Dermis microvascular lymphatic vessel endothelial cell (primary cell): ENCODE data around the gene STXBP6. TPM values are rescaled to one million over a fixed set of nuclear protein-coding genes. Genes with fewer than 3 reads are reported as not detected.

Source experiments
- DNase-seq, 2 donors: peaks; one replicate each; pipeline versions ENCODE4 v3.0.0 to v3.0.0-alpha.2; 2010; ENCODE audit warnings: low read depth in 2 of 2
- total RNA-seq: library from RNA; depleted of rRNA; stranded (reverse); fragments of >200 nt; gene quantifications from 2 replicates; pipeline ENCODE4 v1.2.1, GENCODE V29; 2014

STXBP6 gene
- total RNA-seq, 1 donor from 2014 or later: 4.5 TPM

DNA sequence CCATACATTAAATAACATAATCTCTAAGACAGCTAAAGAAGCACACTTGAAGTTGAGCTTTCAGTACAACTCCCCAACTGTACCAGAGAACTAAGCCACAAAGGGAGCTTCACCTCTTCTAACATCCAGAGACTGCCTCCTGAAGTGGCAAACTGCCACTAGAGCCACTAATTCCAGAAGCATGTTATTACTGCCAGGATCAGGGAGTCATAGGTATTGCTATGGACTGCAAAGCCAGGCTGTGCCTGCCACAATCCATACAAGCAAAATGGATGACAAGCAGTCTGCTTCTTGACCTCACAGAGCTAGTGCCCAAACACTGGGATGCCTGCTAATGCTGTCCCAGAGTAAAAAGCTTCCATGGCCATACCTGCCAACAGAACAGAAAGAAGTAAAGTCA is 160.1 kb downstream of the STXBP6 start:
- DNase-seq: no peak

DNA sequence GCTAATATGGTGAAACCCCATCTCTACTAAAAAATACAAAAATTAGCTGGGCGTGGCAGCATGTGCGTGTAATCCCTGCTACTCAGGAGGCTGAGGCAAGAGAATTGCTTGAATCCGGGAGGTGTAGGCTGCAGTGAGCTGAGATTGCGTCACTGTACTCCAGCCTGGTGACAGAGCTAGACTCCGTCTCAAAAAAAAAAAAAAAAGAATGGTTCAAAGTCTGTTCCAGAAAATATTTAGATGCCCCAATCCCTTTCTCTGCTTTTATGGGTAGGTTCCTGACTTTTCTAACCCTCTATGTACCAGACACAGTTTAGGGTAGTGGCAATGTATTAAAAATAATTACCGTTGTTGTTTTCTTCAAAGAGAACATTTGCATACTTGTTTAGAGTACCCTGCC is 161.4 kb downstream of the STXBP6 start:
- DNase-seq: no peak

DNA sequence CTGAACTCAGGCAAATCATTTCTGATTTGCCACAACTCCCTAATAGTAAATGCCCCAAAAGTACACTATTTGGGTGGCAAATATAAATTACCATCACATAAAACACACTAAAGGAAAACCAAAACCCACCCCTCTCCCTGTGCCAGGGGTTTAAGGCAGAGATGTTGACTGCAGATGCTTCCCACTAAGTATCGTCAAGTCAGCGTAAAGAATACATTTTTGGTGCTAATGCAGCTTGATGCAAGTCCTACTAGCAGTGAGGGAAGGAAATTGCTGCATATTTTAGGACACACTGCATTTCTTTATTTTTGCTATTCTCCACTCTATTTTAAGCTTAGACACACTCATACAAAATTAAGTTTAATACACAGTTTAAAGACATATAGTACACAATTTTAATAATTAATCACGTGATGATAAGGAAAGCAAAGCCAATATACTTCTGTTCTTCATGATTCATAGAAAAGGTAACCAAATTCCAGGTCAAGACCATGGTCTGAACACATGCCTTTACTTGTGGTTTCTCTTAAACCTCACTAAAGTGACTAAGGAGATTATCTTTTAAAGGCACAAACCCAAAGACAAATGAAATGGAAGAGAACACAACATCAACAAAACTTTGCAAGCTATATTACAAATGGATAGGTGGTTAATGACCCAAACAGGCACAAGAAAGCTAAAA is 162.2 kb downstream of the STXBP6 start:
- DNase-seq: no peak

DNA sequence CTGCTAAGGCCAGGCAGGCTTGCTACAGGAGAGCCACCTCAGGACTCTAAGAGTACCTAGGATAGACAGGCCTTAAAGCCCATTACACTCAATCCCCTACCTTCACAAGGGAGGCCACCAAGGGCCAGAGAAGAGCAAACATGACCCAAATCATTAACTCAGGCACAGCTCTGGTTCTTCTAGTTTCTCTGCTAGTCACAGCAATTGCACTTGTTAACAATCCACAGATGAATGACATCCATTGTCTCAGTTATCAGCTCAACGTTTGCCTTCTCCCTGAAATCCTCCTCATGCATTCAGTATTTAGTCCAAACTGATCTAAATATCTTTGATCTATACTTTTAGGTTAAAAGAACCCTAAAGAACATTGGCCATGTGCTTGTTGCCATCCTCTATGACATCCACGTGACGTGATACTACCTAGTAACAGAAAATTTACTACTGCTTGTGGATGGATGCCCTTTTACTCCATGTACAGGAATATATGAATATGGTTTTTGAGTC is 164.5 kb downstream of the STXBP6 start:
- no peak for DNase-seq

DNA sequence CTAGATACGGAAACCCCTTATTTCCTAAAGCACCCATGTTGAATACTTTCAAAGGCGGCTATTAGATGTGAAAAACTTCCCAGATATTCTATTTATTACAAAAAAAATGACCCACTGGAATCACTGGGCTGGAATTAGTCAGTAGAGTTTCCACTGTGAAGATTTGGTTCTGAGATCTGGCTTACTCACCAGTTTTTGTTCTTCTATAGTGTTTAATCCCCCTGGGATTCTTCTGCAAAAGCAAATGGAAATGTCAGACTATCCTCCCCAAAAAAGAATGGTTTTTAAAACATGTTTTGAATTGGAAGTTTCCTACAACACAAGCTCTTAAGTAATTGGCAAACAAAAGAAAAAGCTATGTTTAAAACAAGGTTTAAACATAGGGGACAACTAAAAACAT is 166.4 kb downstream of the STXBP6 start:
- DNase-seq: no peak

DNA sequence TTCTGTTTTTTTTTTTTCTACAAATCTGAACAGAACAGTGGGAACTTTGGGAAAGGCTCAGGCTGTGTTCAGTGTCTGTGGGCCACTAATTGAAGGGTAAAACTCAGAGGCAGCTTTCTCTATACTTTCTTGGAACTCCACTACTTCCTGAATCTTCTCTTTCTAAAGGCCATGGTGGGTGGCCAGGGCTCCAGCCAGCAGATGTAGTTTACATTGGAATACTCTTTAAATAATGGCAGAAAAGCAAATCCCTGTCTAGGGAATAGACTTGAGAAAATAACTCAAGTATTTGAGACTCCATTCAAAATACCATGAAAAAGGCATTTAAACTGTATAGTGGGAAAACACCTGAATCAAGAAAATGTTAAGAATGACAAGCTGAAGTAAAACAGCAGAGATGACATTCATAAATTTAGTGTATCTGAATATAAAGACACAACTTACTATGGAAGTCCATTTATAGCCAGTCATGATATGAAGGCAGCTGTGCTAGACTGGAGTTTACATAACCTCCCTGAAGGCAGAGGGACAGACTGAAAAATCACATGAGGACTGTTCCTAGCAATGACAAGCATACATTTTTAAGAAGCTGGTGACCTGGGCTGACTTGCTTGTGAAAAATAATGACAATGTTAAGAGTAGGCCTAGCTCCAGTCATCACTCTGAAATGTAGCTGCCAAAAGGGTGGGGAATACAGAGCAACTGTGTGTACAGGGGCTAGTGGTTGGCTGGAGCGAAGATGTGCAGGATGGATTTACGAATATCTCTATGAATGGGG is 168.6 kb downstream of the STXBP6 start:
- no peak for DNase-seq

DNA sequence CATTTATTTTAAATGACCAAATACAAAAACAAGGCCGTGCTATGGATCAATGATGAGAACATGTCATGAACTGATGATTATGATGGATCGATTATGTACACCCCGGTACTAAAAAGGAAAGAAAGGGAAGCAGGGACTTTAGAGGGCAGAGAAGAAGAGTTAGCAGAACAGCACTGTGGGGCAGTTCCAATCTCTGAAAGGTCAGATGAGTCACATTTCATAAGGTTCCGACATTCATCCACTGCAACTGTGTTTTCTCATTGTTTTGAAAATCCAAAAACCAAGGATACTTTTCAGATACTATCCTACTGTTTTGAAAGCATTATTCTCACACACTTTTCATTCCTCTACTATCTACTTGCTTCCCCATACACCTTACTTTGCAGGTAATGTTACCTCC is 169.3 kb downstream of the STXBP6 start:
- DNase-seq: no peak

DNA sequence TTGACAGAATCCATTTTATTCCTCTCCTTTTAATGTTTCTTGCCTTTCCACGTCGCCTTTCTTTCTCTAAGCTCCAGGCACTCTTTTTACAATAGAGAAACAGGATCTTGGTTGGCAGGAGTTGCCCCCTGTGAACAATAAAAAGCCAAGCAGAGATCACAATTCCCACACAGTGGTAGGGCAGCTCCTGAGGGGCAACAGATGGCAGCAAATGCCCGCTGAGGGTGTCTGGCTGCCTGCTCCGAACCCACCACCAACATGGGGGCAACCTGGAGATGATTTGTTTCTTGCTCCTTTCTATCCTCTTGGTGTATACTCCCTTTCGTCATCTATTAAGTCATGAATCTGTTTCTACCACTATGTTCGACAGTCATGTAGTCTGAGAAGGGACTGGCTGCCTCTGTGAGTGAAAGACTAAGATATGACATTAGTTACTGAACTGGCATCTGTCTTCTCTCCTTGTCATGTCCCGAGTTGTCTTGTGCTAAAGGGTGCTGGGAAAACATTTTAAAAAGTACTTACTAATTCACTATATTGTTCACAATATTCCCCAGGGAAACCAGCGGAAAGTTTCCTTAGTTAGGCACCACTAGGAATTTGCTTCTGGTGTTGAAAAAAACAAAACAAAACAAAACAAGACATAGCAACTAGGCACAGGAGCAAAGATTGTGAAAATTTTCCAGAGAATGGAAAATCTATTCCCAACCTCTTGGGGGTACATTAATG is 170.1 kb downstream of the STXBP6 start:
- peak in 1 of 2 donors; percentile 41 for DNase-seq

DNA sequence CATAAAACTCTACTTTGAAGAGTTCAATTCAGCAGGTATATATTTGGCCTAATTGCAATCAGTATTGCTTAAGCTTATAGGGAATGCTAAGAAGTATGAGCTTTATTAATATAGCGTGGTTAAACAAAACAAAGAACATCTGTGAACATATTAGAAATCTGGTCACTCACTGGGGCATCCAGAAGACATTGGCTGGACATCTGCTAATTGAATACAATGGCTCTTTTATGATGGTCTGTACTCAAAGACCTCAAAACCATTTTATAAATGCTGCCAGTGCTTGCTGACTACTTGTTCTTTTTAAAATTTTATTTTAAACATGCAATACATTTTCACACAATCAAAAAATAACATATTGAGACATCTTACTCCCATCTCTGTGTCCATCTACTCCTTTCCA is 173.0 kb downstream of the STXBP6 start:
- no peak for DNase-seq

DNA sequence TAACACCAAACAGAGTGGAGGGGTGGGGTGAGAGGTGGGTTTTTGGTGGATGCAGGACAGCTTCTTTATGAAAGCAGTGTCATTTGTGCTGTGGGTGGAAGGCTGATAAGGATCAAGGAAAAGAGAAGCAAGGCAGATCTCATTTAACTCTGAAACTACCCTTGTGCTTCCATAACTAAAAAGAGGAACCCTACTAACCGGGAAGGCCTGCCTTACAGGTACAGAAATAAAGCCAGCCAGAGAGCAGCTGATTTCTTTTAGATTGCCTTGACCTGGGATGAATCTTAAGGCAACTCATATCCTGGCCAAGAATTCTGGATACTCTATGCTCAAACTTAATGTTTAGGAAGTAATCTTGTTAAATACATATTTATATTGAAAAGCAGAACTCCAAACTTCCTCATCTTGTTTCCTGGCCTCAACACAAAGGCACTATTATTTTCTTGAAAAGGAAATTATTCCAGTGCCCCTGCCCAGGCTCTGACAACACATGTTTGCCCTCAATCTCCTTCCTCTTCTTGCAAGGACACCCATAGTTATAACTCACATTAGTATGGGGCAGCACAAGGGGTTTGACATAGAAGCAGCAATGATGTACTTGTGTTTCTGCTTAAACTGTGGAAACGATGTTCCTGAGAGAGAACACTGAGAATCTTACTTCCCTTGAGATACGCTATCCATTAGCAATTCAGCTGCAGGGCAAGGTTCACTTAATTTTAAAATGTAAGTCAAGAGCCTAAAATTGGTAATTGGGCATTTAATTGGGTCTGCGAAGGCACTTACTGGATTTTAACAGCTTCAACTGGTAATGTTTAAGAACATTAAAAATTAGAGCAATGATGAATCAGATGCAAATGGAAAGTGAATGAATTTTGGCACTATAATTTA is 173.7 kb downstream of the STXBP6 start:
- no peak for DNase-seq

DNA sequence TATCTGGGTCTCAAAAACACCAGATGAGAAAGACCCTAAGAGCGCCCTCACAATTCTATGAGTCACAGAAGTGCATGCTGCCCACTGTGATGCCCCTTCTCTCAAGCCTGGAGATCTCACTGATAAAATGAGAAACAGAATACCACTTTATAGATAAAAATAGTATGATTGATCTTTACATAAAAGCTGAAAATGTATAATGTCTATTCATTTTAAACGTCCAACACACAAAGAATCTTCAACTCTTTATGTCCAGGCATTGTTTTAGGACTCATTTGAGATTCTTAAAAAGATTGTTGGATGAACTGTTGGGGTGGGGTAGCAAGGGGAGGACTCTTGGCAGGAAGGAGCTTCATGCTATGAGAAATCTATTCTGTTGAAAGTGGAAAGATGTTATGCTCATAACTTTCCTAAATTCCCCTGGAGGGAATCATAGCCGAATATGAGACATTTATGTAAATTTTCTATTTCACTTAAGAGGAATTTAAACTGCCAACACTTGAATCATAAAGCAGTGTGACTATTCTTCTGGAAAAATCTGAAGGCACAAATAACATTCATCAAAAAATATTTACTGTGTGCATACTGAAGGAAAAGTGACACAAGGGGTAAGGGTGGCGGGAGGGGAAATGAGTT is 174.6 kb downstream of the STXBP6 start:
- no peak for DNase-seq

DNA sequence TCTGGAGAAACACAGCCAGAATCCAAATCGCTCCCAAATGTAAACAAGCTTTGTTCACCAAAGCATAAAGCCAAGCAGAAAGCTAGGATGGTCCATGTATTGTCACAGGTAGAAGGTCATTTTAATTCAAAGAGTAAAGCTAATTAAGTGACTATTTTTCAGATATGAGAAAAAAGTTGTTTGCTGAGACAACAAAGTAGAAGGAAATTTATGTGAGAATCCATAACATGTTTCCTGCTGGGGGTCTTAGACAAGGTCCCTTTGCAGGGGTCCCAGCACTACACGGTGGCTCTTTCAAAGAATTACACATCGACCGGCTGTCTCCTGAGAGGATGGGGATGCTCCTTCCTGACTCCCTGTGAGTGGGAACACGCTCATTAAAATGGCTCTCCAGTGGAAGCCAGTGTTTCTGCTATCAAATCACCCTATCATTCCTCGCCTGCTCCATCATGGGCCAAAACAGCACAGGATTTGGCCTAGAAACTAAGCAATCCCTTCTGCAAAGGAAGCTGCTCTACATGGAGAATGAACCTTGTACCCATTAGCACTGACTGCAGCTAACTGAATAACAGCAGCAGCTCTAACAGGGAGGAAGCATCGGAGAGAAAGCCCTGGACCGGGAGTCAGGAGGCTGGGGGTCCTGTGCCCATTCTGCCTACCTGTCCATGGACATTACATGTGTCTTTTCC is 175.3 kb downstream of the STXBP6 start:
- DNase-seq: no peak

DNA sequence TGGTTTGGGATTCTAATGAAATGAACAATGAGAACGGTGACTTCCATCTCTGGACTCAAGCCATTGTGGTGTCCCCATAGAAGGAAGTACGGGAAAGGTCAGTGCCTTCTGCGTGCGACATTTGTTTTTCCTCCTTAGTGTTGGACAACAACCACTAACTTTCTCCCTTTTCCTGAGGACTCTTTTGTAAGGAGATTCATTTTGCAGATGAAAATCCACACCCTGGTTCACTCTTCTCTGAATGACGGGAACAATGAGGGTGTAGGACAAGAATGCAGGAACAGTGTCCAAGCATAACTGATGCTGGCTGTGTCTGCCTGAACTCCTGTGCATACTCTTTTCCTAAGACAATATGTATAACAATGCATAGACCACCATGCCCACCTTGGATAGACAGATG is 176.4 kb downstream of the STXBP6 start:
- DNase-seq: no peak

DNA sequence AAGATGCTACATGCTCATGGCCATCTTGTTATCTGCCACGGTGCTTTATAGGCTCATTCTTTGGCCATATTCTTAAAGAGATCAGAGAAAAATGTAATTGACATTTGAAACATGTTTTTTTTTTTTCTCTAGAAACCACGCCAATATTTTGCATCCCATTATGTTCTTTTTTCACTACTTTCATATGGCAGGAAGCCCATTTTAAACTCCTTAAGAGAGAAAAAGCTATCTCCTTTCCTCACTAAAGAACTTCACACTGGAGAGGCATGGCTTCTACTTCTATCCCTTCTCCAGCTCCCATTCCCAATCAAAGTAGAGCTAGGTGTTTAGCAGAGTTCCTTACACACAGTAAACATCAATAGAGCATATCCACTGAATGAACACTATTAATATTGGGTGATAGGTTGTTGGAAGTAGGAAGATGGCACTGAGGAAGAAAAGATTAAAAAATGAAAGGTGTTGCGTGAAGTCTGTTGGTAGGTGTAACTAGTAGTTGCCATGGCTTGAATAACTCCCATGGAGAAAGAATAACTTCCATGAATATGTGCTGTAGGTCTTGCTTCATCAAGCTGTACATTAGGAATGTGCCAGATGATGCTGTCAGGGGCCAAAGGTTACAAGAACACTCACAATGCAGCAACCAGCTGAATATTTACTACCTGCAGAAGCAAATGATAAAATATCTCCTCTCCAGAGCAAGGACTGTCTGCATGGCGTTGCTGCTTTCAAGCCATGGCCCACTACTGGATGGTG is 178.8 kb downstream of the STXBP6 start:
- DNase-seq: no peak

DNA sequence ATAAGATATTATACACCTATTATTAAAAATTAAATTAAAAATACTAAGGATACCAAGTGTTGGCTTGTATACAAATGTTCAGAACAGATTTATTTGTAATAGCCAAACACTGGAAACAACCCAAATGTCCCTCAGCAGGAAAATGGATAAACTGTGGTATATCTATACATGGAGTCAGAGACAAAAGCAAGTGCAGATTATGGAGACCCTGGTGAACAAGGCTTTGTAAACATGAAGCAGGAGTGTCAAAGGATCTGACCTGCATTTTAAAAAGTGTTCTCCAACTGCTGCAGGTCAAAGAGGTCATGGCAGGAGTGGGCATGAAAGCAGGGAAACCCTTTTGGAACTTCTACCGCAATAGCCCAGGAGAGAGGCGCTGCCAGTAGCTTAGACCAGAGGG is 181.6 kb downstream of the STXBP6 start:
- no peak for DNase-seq

DNA sequence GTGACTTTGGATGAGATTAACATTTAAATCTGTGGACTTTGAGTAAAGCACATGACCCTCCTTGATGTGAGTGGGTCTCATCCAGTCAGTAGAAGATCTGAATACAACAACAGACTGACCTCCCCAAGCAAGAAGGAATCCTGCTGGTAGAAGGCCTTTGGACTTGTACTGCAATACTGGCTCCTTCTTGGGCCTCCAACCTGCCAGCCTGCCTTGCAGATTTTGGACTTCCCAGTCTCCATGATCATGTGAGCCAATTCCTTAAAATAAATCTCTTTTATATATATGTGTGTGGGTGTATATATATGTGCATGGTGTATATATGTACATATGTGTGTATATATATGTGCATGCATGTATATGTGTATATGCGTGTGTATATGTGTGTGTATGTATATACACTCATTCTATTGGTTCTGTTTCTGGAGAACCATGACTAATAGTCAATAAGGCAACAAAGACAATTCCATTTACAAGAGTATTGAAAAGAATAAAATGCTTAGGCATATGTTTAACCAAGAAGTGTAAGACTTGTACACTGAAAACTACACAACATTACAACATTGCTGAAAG is 183.8 kb downstream of the STXBP6 start:
- no peak for DNase-seq

DNA sequence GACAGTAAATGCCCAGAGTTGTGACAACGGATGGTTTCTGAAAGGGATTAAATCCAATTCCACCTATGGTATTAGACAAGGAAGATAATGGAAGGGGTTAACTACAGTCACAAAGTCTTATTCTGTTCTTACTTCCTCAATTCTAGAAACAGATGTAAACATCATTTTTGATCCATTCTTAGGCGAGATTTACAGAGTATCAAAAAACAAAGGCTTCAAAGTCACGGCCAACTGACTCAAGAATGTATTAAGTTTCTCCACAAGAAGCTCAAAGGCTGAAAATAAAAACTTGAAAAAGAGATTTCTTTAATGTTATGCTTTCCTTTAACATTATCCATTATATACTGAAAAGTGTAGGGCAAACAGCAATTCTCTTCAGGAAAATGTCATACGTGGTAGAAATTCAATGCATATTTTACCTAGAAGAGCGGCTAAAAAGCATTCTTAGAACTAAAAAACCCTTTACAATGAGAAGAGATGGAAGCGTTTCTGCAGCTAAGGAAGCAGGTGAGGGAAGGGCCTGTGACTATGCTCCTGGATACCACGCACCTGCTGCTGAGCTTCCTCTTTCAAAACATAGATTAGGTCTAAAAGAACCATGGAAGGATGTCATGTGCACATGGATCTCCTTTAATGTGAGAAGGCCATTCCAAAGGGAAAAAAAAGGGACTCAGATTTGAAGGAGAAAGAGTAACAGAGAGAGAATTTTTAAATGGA is 185.8 kb downstream of the STXBP6 start:
- no peak for DNase-seq

DNA sequence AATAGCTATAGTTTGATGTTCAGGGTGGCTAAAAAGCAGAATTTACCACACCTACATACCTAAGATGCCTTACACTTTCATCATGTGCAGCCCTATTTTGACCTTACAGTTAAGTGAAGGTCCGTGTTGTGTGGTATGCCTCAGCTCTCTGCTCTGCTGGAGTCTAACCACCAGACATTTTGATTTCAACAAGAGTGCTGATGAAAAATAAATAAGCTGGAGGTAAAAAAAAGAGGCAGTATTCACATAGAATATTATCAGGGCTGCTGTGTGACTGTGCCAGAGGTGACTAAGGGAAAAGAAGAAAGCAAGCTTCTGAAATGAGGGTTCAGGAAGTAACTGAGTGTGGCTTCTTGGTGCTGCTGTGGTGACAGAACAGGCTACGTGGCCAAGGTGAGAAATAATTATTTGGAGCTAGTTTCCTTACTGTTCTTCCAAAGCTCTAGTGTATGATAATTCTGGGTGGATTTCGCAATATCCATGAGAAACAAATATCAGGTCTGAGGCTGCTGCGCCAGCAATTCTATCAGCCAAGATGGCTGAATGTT is 188.8 kb downstream of the STXBP6 start:
- no peak for DNase-seq
